ENCODE data around the gene ATP9B. TPM values are rescaled to one million over a fixed set of nuclear protein-coding genes. Genes with fewer than 3 reads are reported as not detected.

ATP9B gene
- total RNA-seq, 1 donor from 2014 or later: 34.1 TPM

- peaks cover 5% of the 10 kb centered on the region for H3K36me3 Mint-ChIP-seq
- no peak overlapping the region for H3K4me3 Mint-ChIP-seq
- TF ChIP-seq CTCF (conservative IDR thresholded peaks at IDR 0.05): no peak
- H3K27me3 Mint-ChIP-seq: no peaks in the 10 kb centered on the region
- no peaks in the 10 kb centered on the region for H3K4me1 Mint-ChIP-seq (ENCODE audit: unreplicated experiment)
- DNase-seq (ENCODE audit: extremely low spot score, unreplicated experiment): no peak
- no peak overlapping the region for H3K27ac Mint-ChIP-seq
- H3K9me3 Mint-ChIP-seq: no peaks in the 10 kb centered on the region
Measured at GRCh38 chr18:79222790-79223189, 153.6 kb downstream of the ATP9B start.

- DNase-seq (ENCODE audit: extremely low spot score, unreplicated experiment): no peak
- Mint-ChIP-seq H3K27me3 (no peaks in the 10 kb centered on the region), H3K27ac (no peak overlapping the region), H3K9me3 (no peaks in the 10 kb centered on the region), H3K4me1 (ENCODE audit: unreplicated experiment) (no peaks in the 10 kb centered on the region), H3K36me3 (peaks cover 5% of the 10 kb centered on the region), H3K4me3 (no peak overlapping the region)
- TF ChIP-seq CTCF (conservative IDR thresholded peaks at IDR 0.05): no peak
Measured at GRCh38 chr18:79223431-79223830, 154.2 kb downstream of the ATP9B start.

GRCh38 chr18:79224381-79224780, 155.2 kb downstream of the ATP9B start:
- Mint-ChIP-seq H3K9me3 (no peaks in the 10 kb centered on the region), H3K4me1 (ENCODE audit: unreplicated experiment) (no peaks in the 10 kb centered on the region), H3K27me3 (no peaks in the 10 kb centered on the region), H3K27ac (no peak overlapping the region), H3K36me3 (peaks cover 5% of the 10 kb centered on the region), H3K4me3 (no peak overlapping the region)
- DNase-seq (ENCODE audit: extremely low spot score, unreplicated experiment): no peak
- no peak for TF ChIP-seq CTCF (conservative IDR thresholded peaks at IDR 0.05)

GRCh38 chr18:79227621-79228020, 158.4 kb downstream of the ATP9B start:
- Mint-ChIP-seq H3K4me3 (no peak overlapping the region), H3K27ac (no peak overlapping the region), H3K9me3 (no peaks in the 10 kb centered on the region), H3K27me3 (no peaks in the 10 kb centered on the region), H3K4me1 (ENCODE audit: unreplicated experiment) (no peaks in the 10 kb centered on the region), H3K36me3 (peaks cover 10% of the 10 kb centered on the region)
- TF ChIP-seq CTCF (conservative IDR thresholded peaks at IDR 0.05): no peak
- DNase-seq (ENCODE audit: extremely low spot score, unreplicated experiment): no peak

- Mint-ChIP-seq H3K36me3 (peaks cover 10% of the 10 kb centered on the region), H3K27ac (no peak overlapping the region), H3K4me3 (no peak overlapping the region)
Measured at GRCh38 chr18:79229431-79229830, 160.2 kb downstream of the ATP9B start.

More at GRCh38 chr18:79229431-79229830, 160.2 kb downstream of the ATP9B start:
- no peak for TF ChIP-seq CTCF (conservative IDR thresholded peaks at IDR 0.05)
- Mint-ChIP-seq H3K4me1 (ENCODE audit: unreplicated experiment) (no peaks in the 10 kb centered on the region), H3K27me3 (no peaks in the 10 kb centered on the region), H3K9me3 (no peaks in the 10 kb centered on the region)
- DNase-seq (ENCODE audit: extremely low spot score, unreplicated experiment): no peak
